ENCODE measurements around the gene STAG1.

- TF ChIP-seq RFX5 (IDR thresholded peaks at IDR 0.05) (no peak), JUN (IDR thresholded peaks at IDR 0.05) (no peak), FOSL2 (IDR thresholded peaks at IDR 0.05) (no peak), FOSL2 (CRISPR knock-in tag; IDR thresholded peaks at IDR 0.05) (no peak), POLR2A (IDR thresholded peaks at IDR 0.05; ENCODE audit: low read length) (no peak), CTCF (IDR thresholded peaks at IDR 0.05) (no peak), HMGXB4 (CRISPR knock-in tag; IDR thresholded peaks at IDR 0.05; ENCODE audit: borderline replicate concordance) (no peak), RNF2 (IDR thresholded peaks at IDR 0.05; ENCODE audit: borderline replicate concordance, low read depth) (no peak), RAD21 (conservative IDR thresholded peaks at IDR 0.05 in 1 of 2, IDR thresholded peaks at IDR 0.05 in 1 of 2) (no peak)
Measured at GRCh38 chr3:136698361-136698760, 53.8 kb downstream of the STAG1 start.
